ENCODE data around the gene LCA5.

GRCh38 chr6:79495246-79495645 is 42.0 kb downstream of the LCA5 start:
- TF ChIP-seq CTCF (IDR thresholded peaks at IDR 0.05) = no peak
- TF ChIP-seq EZH2 (IDR thresholded peaks at IDR 0.05; ENCODE audit: borderline replicate concordance, insufficient read depth, low read depth, low read length, poor library complexity, severe bottlenecking) = no peak

All from B cell (primary cell).